ENCODE measurements around the gene TAAR8.

DNA sequence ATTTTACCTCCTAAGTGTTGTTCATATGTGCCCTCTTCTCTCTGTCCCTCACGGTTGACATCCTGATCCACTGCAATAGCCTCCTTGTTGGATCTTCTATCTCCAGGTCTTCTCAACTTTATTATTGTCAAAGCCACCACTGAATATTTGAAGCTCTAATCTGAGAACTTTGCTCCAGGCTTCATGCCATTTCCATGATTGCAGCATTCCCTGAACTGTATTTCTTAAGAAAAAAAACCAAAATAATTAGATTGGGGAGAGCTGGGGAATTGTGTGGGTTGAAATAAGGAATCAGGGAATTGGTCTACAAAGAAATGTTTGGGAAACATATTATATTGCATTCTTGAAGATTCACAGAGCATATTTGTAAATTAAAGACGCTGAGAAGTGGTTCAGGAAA is 37.1 kb upstream of the TAAR8 start:
- TF ChIP-seq POLR2A (IDR thresholded peaks at IDR 0.05; ENCODE audit: low read depth, low read length) (no peak), POLR2AphosphoS5 (IDR thresholded peaks at IDR 0.05; ENCODE audit: low read depth, low read length) (no peak), TAF1 (IDR thresholded peaks at IDR 0.05; ENCODE audit: borderline replicate concordance, low read depth, low read length) (no peak)

All from GM12892 (cell line).